ENCODE results near the gene SYNGR1. TPM values are rescaled to one million over a fixed set of nuclear protein-coding genes. Genes with fewer than 3 reads are reported as not detected.
"Not testable (repeated sequence)": the region's sequence is repeated elsewhere in the genome, so short reads cannot be mapped to it uniquely, and the experiment has no call there.

SYNGR1 gene
- total and polyA plus RNA-seq, 2 donors: 13.3 to 54.6 TPM

DNA sequence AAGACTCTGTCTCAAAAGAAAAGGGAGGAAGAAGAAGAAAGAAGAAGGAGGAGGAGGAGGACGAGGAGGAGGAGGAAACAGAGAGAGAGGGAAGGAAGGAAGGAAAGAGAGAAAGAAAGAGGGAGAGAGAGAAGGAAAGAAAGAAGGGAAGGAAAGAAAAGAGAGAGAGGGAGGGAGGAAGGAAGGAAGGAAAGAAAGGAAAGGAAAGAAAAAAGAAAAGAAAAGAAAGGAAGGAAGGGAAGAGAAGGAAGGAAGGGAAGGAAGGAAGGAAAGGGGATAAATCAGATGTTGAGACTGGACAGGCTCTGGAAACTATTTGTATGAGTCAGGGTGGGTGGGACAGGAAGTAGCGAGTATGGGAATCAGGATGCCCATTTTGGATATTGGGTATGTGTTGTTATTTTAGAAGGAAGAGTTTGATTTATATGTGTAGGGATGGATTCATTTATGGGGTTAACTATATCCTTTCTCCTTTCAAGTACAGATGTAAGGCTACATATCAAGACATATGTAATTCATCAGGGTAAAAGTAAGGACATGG, 24.3 kb upstream of the SYNGR1 start:
- H3K4me3 ChIP-seq (ENCODE audit: low read depth, low read length): no peak overlapping the region
- no peaks in the 10 kb centered on the region for H3K36me3 ChIP-seq (ENCODE audit: insufficient read depth)
- H3K4me1 ChIP-seq (ENCODE audit: insufficient read depth): no peaks in the 10 kb centered on the region
- no peak overlapping the region for H3K27ac ChIP-seq (ENCODE audit: low read depth)
- DNase-seq (ENCODE audit: extremely low spot score): no peak
- 55% methylated on average over 2 of the region's 2 CpGs for WGBS

- no peaks in the 10 kb centered on the region for H3K36me3 ChIP-seq (ENCODE audit: insufficient read depth)
- no peak for DNase-seq (ENCODE audit: extremely low spot score)
- H3K27ac ChIP-seq (ENCODE audit: low read depth): no peak overlapping the region
- H3K4me1 ChIP-seq (ENCODE audit: insufficient read depth): peaks cover 1% of the 10 kb centered on the region
- H3K4me3 ChIP-seq (ENCODE audit: low read depth, low read length): no peak overlapping the region
- WGBS: 93% methylated on average over 18 of the region's 18 CpGs
Observed at GRCh38 chr22:39327995-39328754, 21.6 kb upstream of the SYNGR1 start.

- not testable (repeated sequence) for DNase-seq (ENCODE audit: extremely low spot score); H3K4me1 ChIP-seq (ENCODE audit: insufficient read depth); H3K4me3 ChIP-seq (ENCODE audit: low read depth, low read length); H3K36me3 ChIP-seq (ENCODE audit: insufficient read depth); H3K27ac ChIP-seq (ENCODE audit: low read depth)
- WGBS: 92% methylated on average over 1 of the region's 1 CpG
Observed at GRCh38 chr22:39330553-39330952, 19.2 kb upstream of the SYNGR1 start.

DNA sequence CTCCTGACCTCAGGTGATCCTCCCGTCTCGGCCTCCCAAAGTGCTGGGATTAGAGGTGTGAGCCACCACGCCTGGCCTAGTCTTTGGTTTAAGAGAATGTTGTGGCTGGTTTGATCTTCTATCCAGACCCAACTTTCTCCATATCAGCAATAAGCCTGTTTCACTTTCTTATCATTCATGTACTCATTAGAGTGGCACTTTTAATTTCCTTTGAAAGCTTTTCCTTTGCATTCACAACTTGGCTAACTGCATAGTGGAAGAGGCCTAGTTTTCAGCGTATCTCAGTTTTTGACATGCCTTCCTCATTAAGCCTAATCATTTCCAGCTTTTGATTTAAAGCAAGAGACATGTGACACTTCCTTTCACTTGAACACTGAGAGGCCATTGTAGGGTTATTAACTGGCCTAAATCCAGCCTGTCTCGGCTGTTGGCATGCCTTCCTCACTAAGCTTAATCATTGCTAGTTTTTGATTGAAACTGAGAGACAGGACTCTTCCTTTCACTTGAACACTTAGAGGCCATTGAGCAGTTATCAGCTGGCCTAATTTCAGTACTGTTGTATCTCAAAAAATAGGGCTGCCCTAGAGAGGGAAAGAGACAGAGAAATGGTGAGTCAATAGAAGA, 17.2 kb upstream of the SYNGR1 start:
- no peak overlapping the region for H3K27ac ChIP-seq (ENCODE audit: low read depth)
- 74% methylated on average over 5 of the region's 5 CpGs for WGBS

DNA sequence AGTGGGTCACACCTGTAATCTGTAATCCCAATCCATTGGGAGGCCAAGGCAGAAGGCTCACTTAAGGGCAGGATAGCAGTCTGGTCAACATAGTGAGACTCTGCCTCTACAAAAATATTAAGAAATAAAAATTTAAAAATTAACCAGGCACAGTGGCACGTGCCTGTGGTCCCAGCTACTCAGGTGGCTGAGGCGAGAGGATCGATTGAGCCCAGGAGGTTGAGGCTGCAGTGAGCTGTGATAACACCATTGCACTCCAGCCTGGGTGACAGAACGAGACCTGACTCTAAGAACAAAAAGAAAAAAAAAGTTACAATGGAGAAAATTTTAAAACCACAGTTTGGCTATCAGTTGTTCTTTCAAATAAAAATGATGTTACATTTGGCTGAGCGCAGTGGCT, 13.4 kb upstream of the SYNGR1 start:
- no peak for DNase-seq (ENCODE audit: extremely low spot score)
- 88% methylated on average over 5 of the region's 5 CpGs for WGBS
- Histone ChIP-seq H3K36me3 (ENCODE audit: insufficient read depth) (no peaks in the 10 kb centered on the region), H3K4me1 (ENCODE audit: insufficient read depth) (no peaks in the 10 kb centered on the region), H3K27ac (ENCODE audit: low read depth) (no peak overlapping the region), H3K4me3 (ENCODE audit: low read depth, low read length) (no peak overlapping the region)

More for the DNA sequence above, 17.2 kb upstream of the SYNGR1 start:
- H3K4me1 ChIP-seq (ENCODE audit: insufficient read depth): peaks cover 1% of the 10 kb centered on the region
- DNase-seq (ENCODE audit: extremely low spot score): no peak
- no peak overlapping the region for H3K4me3 ChIP-seq (ENCODE audit: low read depth, low read length)
- H3K36me3 ChIP-seq (ENCODE audit: insufficient read depth): no peaks in the 10 kb centered on the region

DNA sequence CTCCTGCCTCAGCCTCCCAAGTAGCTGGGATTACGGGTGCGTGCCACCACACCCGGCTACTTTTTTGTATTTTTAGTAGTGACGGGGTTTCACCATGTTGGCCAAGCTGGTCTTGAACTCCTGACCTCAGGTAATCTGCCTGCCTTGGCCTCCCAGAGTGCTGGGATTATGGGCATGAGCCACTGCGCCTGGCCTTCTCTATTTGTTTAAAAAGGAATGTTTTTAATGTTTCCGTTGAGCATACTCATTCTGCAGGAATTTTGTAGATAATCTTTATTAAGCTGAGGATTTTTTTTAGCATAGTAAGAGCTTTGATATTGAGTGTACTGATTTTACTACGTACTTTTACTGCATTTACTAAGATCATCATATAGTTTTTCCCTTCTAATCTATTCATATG, 10.0 kb upstream of the SYNGR1 start:
- 41% methylated on average over 7 of the region's 7 CpGs for WGBS
- H3K4me3 ChIP-seq (ENCODE audit: low read depth, low read length); H3K36me3 ChIP-seq (ENCODE audit: insufficient read depth); DNase-seq (ENCODE audit: extremely low spot score); H3K27ac ChIP-seq (ENCODE audit: low read depth); H3K4me1 ChIP-seq (ENCODE audit: insufficient read depth): not testable (repeated sequence)

DNA sequence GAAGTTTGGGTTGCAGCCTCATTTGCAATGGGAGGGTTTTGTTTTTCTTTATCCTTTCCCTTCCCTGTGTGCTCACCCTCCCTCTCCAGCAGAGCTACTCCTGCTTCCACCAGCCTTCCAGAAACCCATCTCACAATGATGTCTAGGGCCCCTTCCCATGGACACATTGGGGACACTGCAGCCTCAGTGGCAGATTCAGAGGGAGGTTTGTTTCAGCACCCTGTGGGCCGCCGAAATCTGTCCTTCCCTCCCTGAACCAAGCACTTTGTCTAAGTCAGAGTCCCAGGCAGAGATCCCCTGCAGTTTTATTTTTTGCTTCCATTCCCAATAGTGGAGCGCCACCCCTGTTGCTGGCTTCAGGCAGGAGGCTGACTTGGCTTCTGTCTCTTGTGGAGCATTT, 8.6 kb upstream of the SYNGR1 start:
- Histone ChIP-seq H3K4me1 (ENCODE audit: insufficient read depth) (no peaks in the 10 kb centered on the region), H3K27ac (ENCODE audit: low read depth) (no peak overlapping the region), H3K36me3 (ENCODE audit: insufficient read depth) (no peaks in the 10 kb centered on the region), H3K4me3 (ENCODE audit: low read depth, low read length) (no peak overlapping the region)
- DNase-seq (ENCODE audit: extremely low spot score): no peak
- WGBS: 67% methylated on average over 3 of the region's 3 CpGs

GRCh38 chr22:39343259-39344045, 6.3 kb upstream of the SYNGR1 start:
- WGBS: 29% methylated on average over 15 of the region's 15 CpGs
- Histone ChIP-seq H3K4me1 (ENCODE audit: insufficient read depth) (no peaks in the 10 kb centered on the region), H3K27ac (ENCODE audit: low read depth) (no peak overlapping the region), H3K36me3 (ENCODE audit: insufficient read depth) (no peaks in the 10 kb centered on the region), H3K4me3 (ENCODE audit: low read depth, low read length) (no peak overlapping the region)
- DNase-seq (ENCODE audit: extremely low spot score): no peak

GRCh38 chr22:39344046-39344390, 5.8 kb upstream of the SYNGR1 start:
- WGBS: 85% methylated on average over 8 of the region's 8 CpGs
- Histone ChIP-seq H3K36me3 (ENCODE audit: insufficient read depth) (no peaks in the 10 kb centered on the region), H3K4me1 (ENCODE audit: insufficient read depth) (no peaks in the 10 kb centered on the region), H3K27ac (ENCODE audit: low read depth) (no peak overlapping the region), H3K4me3 (ENCODE audit: low read depth, low read length) (no peak overlapping the region)
- DNase-seq (ENCODE audit: extremely low spot score): no peak

GRCh38 chr22:39345231-39345630, 4.6 kb upstream of the SYNGR1 start:
- H3K4me3 ChIP-seq (ENCODE audit: low read depth, low read length): no peak overlapping the region
- H3K27ac ChIP-seq (ENCODE audit: low read depth): no peak overlapping the region
- H3K4me1 ChIP-seq (ENCODE audit: insufficient read depth): no peaks in the 10 kb centered on the region
- WGBS: 91% methylated on average over 4 of the region's 4 CpGs
- no peaks in the 10 kb centered on the region for H3K36me3 ChIP-seq (ENCODE audit: insufficient read depth)
- no peak for DNase-seq (ENCODE audit: extremely low spot score)

DNA sequence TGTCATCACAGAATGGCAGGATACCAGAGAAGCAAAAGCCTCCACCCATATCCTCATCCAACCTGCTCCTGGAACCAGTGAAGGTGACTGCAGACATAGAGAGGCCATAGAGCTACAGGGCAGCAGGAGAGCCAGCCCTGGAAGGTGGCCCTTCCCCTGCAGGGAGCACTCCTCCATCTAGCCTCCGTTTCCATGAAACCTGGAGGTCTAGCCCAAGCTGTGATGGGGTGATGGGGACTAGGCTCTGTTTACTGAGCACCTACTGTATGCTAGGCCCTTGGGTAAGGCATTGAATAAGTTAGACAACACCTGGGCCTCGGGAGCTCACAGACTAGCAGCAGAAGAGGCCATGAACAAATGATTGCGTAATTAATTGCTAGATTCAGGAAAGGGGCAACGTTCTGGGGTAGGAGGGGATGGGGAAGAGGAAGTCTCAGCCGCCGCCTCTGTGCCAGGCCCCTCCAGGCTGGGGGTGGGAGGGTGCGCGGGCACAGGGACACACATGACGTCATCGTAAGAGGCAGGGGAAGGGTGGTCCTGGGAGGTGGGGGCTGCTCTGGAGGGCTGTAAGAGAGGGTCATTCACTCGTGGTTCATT, 784 bp upstream of the SYNGR1 start:
- 12% methylated on average over 11 of the region's 11 CpGs for WGBS
- no peak for DNase-seq (ENCODE audit: extremely low spot score)
- Histone ChIP-seq H3K4me1 (ENCODE audit: insufficient read depth) (no peaks in the 10 kb centered on the region), H3K27ac (ENCODE audit: low read depth) (peak overlapping the region; percentile 15), H3K36me3 (ENCODE audit: insufficient read depth) (no peaks in the 10 kb centered on the region), H3K4me3 (ENCODE audit: low read depth, low read length) (peak overlapping the region; percentile 96)

DNA sequence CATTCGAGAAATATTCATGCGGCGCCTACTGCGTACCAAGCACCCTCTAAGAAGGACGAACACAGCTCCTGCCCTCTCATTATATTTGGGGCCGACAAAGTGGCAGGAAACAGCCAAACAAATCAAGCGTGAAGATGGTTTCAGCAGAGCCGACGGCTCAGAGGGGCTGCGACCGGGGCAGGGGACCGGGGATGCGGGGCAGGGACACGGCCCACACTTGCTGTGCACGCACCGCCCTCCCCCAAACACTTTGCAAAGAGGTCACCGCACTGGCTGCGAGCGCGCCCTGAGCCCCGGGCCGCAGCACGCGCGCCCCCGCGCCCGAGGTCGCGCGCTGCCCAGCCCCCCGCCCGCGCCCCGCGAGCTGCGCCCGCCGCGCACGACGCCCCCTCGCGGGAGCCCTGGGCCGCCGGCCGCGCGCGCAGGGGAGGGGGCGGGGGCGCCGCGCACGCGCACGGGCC, 255 bp upstream of the SYNGR1 start:
- Histone ChIP-seq H3K36me3 (ENCODE audit: insufficient read depth) (no peaks in the 10 kb centered on the region), H3K4me3 (ENCODE audit: low read depth, low read length) (peak overlapping the region; percentile 96), H3K27ac (ENCODE audit: low read depth) (peak overlapping the region; percentile 15), H3K4me1 (ENCODE audit: insufficient read depth) (no peaks in the 10 kb centered on the region)
- WGBS: under 1% methylated on average over 57 of the region's 57 CpGs
- DNase-seq (ENCODE audit: extremely low spot score): no peak

Measured in urinary bladder (tissue), 4 donors.